OCI-LY7 (cell line): ENCODE measurements around the gene BRCA2. TPM values are rescaled to one million over a fixed set of nuclear protein-coding genes. Genes with fewer than 3 reads are reported as not detected.

Experiments
- BruUV-seq: library from RNA; stranded (reverse); fragments of 400-500 nt; replicated peaks from 2 replicates; lab custom pipeline; 2021; lab: Mats Ljungman, UMichigan
- CTCF ChIA-PET: fragments of 300-600 bp; sonication (Branson Sonifier 250); formaldehyde crosslinking; loops from one replicate; lab custom pipeline; 2022; ENCODE audit warnings: antibody characterized with exemption; ENCODE audit not compliant: unreplicated experiment; lab: Charles Lee
- POLR2A ChIA-PET: fragments of 300-600 bp; sonication (Branson Sonifier 250); formaldehyde crosslinking; loops from one replicate; lab custom pipeline; 2022; ENCODE audit warnings: antibody characterized with exemption; lab: Charles Lee
- DNase-seq: peaks from one replicate; pipeline ENCODE4 v3.0.0-alpha.2; 2015; ENCODE audit warnings: low spot score
- H2AFZ ChIP-seq: fragments of 200-600 bp; sonication (generic), shearing (Covaris generic); 2 replicates; pipeline ENCODE4 v1.6.1; 2014; ENCODE audit warnings: mild to moderate bottlenecking, antibody characterized with exemption, low read length, moderate library complexity
- H3K27ac ChIP-seq: fragments of 200-600 bp; sonication (generic); 2 replicates; pipeline ENCODE4 v1.5.1; 2014; ENCODE audit warnings: mixed run types, low read depth, mild to moderate bottlenecking, moderate library complexity, low read length, inconsistent platforms; ENCODE audit not compliant: poor library complexity, severe bottlenecking
- H3K36me3 ChIP-seq: fragments of 200-600 bp; sonication (generic); 2 replicates; pipeline ENCODE4 v1.6.1; 2014; ENCODE audit warnings: mild to moderate bottlenecking, antibody characterized with exemption, low read length, moderate library complexity, mixed read lengths; ENCODE audit not compliant: insufficient read depth
- H3K4me1 ChIP-seq: fragments of 200-600 bp; sonication (generic); 2 replicates; pipeline ENCODE4 v1.5.1; 2014; ENCODE audit warnings: mild to moderate bottlenecking, low read length; ENCODE audit not compliant: insufficient read depth, poor library complexity, severe bottlenecking
- H3K4me2 ChIP-seq: fragments of 200-600 bp; sonication (generic); 2 replicates; pipeline ENCODE4 v1.6.1; 2014; ENCODE audit warnings: mild to moderate bottlenecking, low read length
- H3K4me3 ChIP-seq: fragments of 200-600 bp; sonication (generic); 2 replicates; pipeline ENCODE4 v1.5.1; 2014; ENCODE audit warnings: mild to moderate bottlenecking, low read depth, low read length; ENCODE audit not compliant: poor library complexity, severe bottlenecking
- H3K79me2 ChIP-seq: fragments of 200-600 bp; sonication (generic); 2 replicates; pipeline ENCODE4 v1.6.1; 2016; ENCODE audit warnings: low read depth, mild to moderate bottlenecking, low read length, moderate library complexity, mixed read lengths; ENCODE audit not compliant: insufficient read depth
- H3K9me2 ChIP-seq: fragments of 200-600 bp; sonication (generic); 2 replicates; pipeline ENCODE4 v1.6.1; 2016; ENCODE audit warnings: mild to moderate bottlenecking, low read length, mixed read lengths; ENCODE audit not compliant: insufficient read depth
- H3K9me3 ChIP-seq: fragments of 200-600 bp; sonication (generic); 2 replicates; pipeline ENCODE4 v1.6.1; 2014; ENCODE audit warnings: mild to moderate bottlenecking, mixed run types, low read length, mixed read lengths
- H4K20me1 ChIP-seq: fragments of 200-600 bp; sonication (generic); 2 replicates; pipeline ENCODE4 v1.6.1; 2014; ENCODE audit warnings: mild to moderate bottlenecking, antibody characterized with exemption, low read length, moderate library complexity, mixed read lengths; ENCODE audit not compliant: insufficient read depth
- EZH2phosphoT487 ChIP-seq: fragments of 200-600 bp; sonication (generic); IDR thresholded peaks from 2 replicates; pipeline ENCODE4 v1.6.1; 2018; ENCODE audit warnings: low read depth, borderline replicate concordance, mild to moderate bottlenecking, mixed run types, antibody characterized with exemption, low read length, moderate library complexity, mixed read lengths
- intact Hi-C: fragments of 100-400 bp; cut with micrococcal nuclease; formaldehyde crosslinking; loops from one replicate; pipeline ENCODE4 v1.10.0; 2022; ENCODE audit not compliant: unreplicated experiment
- total RNA-seq, 2 experiments: library from RNA; depleted of rRNA in 1 of 2; stranded (reverse); fragments of >200 nt in 1 of 2; shearing (Covaris generic) in 1 of 2; gene quantifications; 2 replicates each; pipeline ENCODE4 v1.2.3, GENCODE V29; 2014 to 2022
- TF ChIP-seq, protein P1 (sequence below): fragments of 200-600 bp; sonication (generic); conservative IDR thresholded peaks from 2 replicates; pipeline ENCODE4 v1.5.1; 2014; ENCODE audit warnings: mild to moderate bottlenecking, antibody characterized with exemption, low read length, moderate library complexity, mixed read lengths

Gene BRCA2
- total RNA-seq, 2 experiments from 2014 or later = 25.8 to 34.3 TPM

GRCh38 chr13:32297206-32297605 lies 18.1 kb upstream of the BRCA2 start:
- Histone ChIP-seq H3K4me3 (no peak overlapping the region), H3K4me2 (no peak overlapping the region), H2AFZ (no peak overlapping the region), H4K20me1 (no peaks in the 10 kb centered on the region), H3K9me3 (no peaks in the 10 kb centered on the region), H3K36me3 (no peaks in the 10 kb centered on the region), H3K79me2 (no peaks in the 10 kb centered on the region), H3K9me2 (no peaks in the 10 kb centered on the region), H3K27ac (no peak overlapping the region), H3K4me1 (no peaks in the 10 kb centered on the region)
- ChIA-PET POLR2A (interaction anchor here (1.3 kb wide), 1 partner anchor 9 kb away, joined by 6 read pairs; no protein-coding TSS in a partner anchor), CTCF (no interaction called here)
- TF ChIP-seq, protein P1, sequence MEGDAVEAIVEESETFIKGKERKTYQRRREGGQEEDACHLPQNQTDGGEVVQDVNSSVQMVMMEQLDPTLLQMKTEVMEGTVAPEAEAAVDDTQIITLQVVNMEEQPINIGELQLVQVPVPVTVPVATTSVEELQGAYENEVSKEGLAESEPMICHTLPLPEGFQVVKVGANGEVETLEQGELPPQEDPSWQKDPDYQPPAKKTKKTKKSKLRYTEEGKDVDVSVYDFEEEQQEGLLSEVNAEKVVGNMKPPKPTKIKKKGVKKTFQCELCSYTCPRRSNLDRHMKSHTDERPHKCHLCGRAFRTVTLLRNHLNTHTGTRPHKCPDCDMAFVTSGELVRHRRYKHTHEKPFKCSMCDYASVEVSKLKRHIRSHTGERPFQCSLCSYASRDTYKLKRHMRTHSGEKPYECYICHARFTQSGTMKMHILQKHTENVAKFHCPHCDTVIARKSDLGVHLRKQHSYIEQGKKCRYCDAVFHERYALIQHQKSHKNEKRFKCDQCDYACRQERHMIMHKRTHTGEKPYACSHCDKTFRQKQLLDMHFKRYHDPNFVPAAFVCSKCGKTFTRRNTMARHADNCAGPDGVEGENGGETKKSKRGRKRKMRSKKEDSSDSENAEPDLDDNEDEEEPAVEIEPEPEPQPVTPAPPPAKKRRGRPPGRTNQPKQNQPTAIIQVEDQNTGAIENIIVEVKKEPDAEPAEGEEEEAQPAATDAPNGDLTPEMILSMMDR = no peak
- TF ChIP-seq EZH2phosphoT487 = no peak
- intact Hi-C loops = no loop called here
- DNase-seq = no peak
- BruUV-seq = no TSS peak

- Histone ChIP-seq H3K4me1 (no peaks in the 10 kb centered on the region), H3K9me3 (no peaks in the 10 kb centered on the region), H3K9me2 (no peaks in the 10 kb centered on the region), H3K36me3 (no peaks in the 10 kb centered on the region), H4K20me1 (no peaks in the 10 kb centered on the region), H3K4me2 (no peak overlapping the region), H3K79me2 (no peaks in the 10 kb centered on the region), H3K27ac (no peak overlapping the region), H3K4me3 (no peak overlapping the region), H2AFZ (no peak overlapping the region)
- CTCF ChIA-PET = no interaction called here
- DNase-seq = no peak
- intact Hi-C loops = no loop called here
- no TSS peak for BruUV-seq
- TF ChIP-seq, protein P1 = no peak
- no peak for TF ChIP-seq EZH2phosphoT487
- POLR2A ChIA-PET = interaction anchor here (0.6 to 0.9 kb wide), 2 partner anchors 9 to 66 kb away, joined by 3 read pairs; no protein-coding TSS in a partner anchor
Observed at GRCh38 chr13:32298695-32299094, 16.6 kb upstream of the BRCA2 start.

DNA sequence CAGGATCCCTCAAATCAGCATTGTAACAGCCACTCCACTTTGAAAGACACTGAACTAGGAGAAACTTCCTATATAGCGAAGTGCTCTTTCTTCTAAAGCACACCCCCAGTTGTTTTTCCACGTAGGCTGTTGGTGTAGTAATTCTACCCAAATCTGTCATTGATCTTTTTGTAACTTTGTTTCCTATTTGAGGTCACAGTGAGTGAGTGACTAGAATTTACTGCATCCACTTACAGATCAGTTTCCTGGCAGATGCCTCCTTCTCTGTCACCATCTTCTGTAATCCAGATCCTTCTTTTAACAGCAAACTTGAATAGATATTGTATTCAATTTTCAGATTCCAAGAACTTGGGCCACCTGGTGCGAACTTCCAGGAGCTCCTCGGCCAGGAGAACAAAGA lies 15.4 kb upstream of the BRCA2 start:
- Histone ChIP-seq H4K20me1 (no peaks in the 10 kb centered on the region), H3K4me1 (no peaks in the 10 kb centered on the region), H3K9me3 (no peaks in the 10 kb centered on the region), H3K4me2 (no peak overlapping the region), H3K79me2 (no peaks in the 10 kb centered on the region), H3K4me3 (no peak overlapping the region), H3K9me2 (no peaks in the 10 kb centered on the region), H2AFZ (no peak overlapping the region), H3K27ac (no peak overlapping the region), H3K36me3 (no peaks in the 10 kb centered on the region)
- TF ChIP-seq, protein P1 = no peak
- POLR2A ChIA-PET = no interaction called here
- intact Hi-C loops = no loop called here
- no peak for DNase-seq
- BruUV-seq = no TSS peak
- CTCF ChIA-PET = no interaction called here
